SU-DHL-6 (cell line): ENCODE measurements around the gene SLC44A1.

Experiments
- H2AFZ ChIP-seq: fragments of 200-600 bp; sonication (generic); 2 replicates; pipeline ENCODE4 v1.6.1; 2014; ENCODE audit warnings: low read depth, mild to moderate bottlenecking, moderate library complexity, mixed read lengths, antibody characterized with exemption, low read length; ENCODE audit not compliant: severe bottlenecking
- H3F3A ChIP-seq: fragments of 200-600 bp; shearing (Covaris generic); 2 replicates; pipeline ENCODE4 v1.6.0; 2016; ENCODE audit warnings: antibody characterized with exemption, mild to moderate bottlenecking; ENCODE audit not compliant: insufficient read depth
- H3K27ac ChIP-seq: fragments of 200-600 bp; sonication (generic); 2 replicates; pipeline ENCODE4 v1.5.1; 2016; ENCODE audit warnings: low read depth, mild to moderate bottlenecking, low read length, moderate library complexity, mixed read lengths
- H3K27me3 ChIP-seq: fragments of 200-600 bp; sonication (generic), shearing (Covaris generic); 2 replicates; pipeline ENCODE4 v1.6.0; 2014; ENCODE audit warnings: mild to moderate bottlenecking, low read length
- H3K36me3 ChIP-seq: fragments of 200-600 bp; sonication (generic); 2 replicates; pipeline ENCODE4 v1.6.1; 2014; ENCODE audit warnings: mild to moderate bottlenecking, low read length, mixed read lengths
- H3K4me2 ChIP-seq: fragments of 300-600, 200-600 bp; shearing (Covaris generic), sonication (generic); 2 replicates; pipeline ENCODE4 v1.6.0; 2014; ENCODE audit warnings: low read length, low read depth, mild to moderate bottlenecking; ENCODE audit not compliant: poor library complexity, severe bottlenecking
- H3K4me3 ChIP-seq: fragments of 200-600 bp; sonication (generic); 2 replicates; pipeline ENCODE4 v1.5.1; 2014; ENCODE audit warnings: antibody characterized with exemption, low read length, mild to moderate bottlenecking, mixed read lengths; ENCODE audit not compliant: insufficient read depth, poor library complexity, severe bottlenecking
- H3K79me2 ChIP-seq: fragments of 200-600 bp; sonication (generic); 2 replicates; pipeline ENCODE4 v1.6.1; 2014; ENCODE audit warnings: mild to moderate bottlenecking, low read length, moderate library complexity; ENCODE audit not compliant: insufficient read depth
- H3K9ac ChIP-seq: fragments of 200-600 bp; sonication (generic); 2 replicates; pipeline ENCODE4 v1.7.0; 2014; ENCODE audit warnings: mild to moderate bottlenecking, low read length
- H3K9me2 ChIP-seq: fragments of 200-600 bp; sonication (generic); replicated peaks from 2 replicates; pipeline ENCODE4 v1.6.1; 2014; ENCODE audit warnings: low read length; ENCODE audit not compliant: insufficient read depth
- H3K9me3 ChIP-seq: fragments of 200-600 bp; sonication (generic); 2 replicates; pipeline ENCODE4 v1.6.1; 2014; ENCODE audit warnings: low read length, mixed read lengths; ENCODE audit not compliant: insufficient read depth
- H4K20me1 ChIP-seq: fragments of 200-600 bp; sonication (generic); 2 replicates; pipeline ENCODE4 v1.6.1; 2014; ENCODE audit warnings: low read depth, mild to moderate bottlenecking, antibody characterized with exemption, low read length, moderate library complexity, mixed read lengths
- EZH2phosphoT487 ChIP-seq: fragments of 200-600 bp; sonication (generic), shearing (Covaris generic); conservative IDR thresholded peaks from 2 replicates; pipeline ENCODE4 v1.6.1; 2018; ENCODE audit warnings: mild to moderate bottlenecking, antibody characterized with exemption, low read length, moderate library complexity, mixed read lengths
- TF ChIP-seq, protein P1 (sequence below): fragments of 200-600 bp; sonication (generic); IDR thresholded peaks from one replicate; pipeline ENCODE4 v1.5.1; 2017; ENCODE audit warnings: antibody characterized with exemption, mild to moderate bottlenecking, low read length, moderate library complexity; ENCODE audit not compliant: insufficient read depth, poor library complexity, severe bottlenecking

SLC44A1 gene

GRCh38 chr9:105330201-105330600, 85.8 kb downstream of the SLC44A1 start:
- no peaks in the 10 kb centered on the region for H4K20me1 ChIP-seq
- H3K9me2 ChIP-seq, result no peaks in the 10 kb centered on the region
- H3K4me3 ChIP-seq, result no peak overlapping the region
- no peaks in the 10 kb centered on the region for H3K27me3 ChIP-seq
- no peak overlapping the region for H3K27ac ChIP-seq
- H3K4me2 ChIP-seq, result no peak overlapping the region
- H3K36me3 ChIP-seq, result no peaks in the 10 kb centered on the region
- TF ChIP-seq, protein P1, sequence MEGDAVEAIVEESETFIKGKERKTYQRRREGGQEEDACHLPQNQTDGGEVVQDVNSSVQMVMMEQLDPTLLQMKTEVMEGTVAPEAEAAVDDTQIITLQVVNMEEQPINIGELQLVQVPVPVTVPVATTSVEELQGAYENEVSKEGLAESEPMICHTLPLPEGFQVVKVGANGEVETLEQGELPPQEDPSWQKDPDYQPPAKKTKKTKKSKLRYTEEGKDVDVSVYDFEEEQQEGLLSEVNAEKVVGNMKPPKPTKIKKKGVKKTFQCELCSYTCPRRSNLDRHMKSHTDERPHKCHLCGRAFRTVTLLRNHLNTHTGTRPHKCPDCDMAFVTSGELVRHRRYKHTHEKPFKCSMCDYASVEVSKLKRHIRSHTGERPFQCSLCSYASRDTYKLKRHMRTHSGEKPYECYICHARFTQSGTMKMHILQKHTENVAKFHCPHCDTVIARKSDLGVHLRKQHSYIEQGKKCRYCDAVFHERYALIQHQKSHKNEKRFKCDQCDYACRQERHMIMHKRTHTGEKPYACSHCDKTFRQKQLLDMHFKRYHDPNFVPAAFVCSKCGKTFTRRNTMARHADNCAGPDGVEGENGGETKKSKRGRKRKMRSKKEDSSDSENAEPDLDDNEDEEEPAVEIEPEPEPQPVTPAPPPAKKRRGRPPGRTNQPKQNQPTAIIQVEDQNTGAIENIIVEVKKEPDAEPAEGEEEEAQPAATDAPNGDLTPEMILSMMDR, result no peak
- TF ChIP-seq EZH2phosphoT487, result no peak
- H3K9ac ChIP-seq, result no peak overlapping the region
- no peaks in the 10 kb centered on the region for H3K79me2 ChIP-seq
- no peaks in the 10 kb centered on the region for H3F3A ChIP-seq
- H2AFZ ChIP-seq, result no peak overlapping the region
- no peaks in the 10 kb centered on the region for H3K9me3 ChIP-seq

GRCh38 chr9:105330755-105331154, 86.3 kb downstream of the SLC44A1 start:
- no peaks in the 10 kb centered on the region for H3F3A ChIP-seq
- H3K9me3 ChIP-seq, result no peaks in the 10 kb centered on the region
- TF ChIP-seq, protein P1, result no peak
- no peak for TF ChIP-seq EZH2phosphoT487
- no peaks in the 10 kb centered on the region for H3K27me3 ChIP-seq
- no peaks in the 10 kb centered on the region for H4K20me1 ChIP-seq
- no peaks in the 10 kb centered on the region for H3K79me2 ChIP-seq
- H2AFZ ChIP-seq, result no peak overlapping the region
- no peaks in the 10 kb centered on the region for H3K36me3 ChIP-seq
- no peak overlapping the region for H3K4me2 ChIP-seq
- H3K27ac ChIP-seq, result no peak overlapping the region
- no peaks in the 10 kb centered on the region for H3K9me2 ChIP-seq
- H3K9ac ChIP-seq, result no peak overlapping the region
- no peak overlapping the region for H3K4me3 ChIP-seq

DNA sequence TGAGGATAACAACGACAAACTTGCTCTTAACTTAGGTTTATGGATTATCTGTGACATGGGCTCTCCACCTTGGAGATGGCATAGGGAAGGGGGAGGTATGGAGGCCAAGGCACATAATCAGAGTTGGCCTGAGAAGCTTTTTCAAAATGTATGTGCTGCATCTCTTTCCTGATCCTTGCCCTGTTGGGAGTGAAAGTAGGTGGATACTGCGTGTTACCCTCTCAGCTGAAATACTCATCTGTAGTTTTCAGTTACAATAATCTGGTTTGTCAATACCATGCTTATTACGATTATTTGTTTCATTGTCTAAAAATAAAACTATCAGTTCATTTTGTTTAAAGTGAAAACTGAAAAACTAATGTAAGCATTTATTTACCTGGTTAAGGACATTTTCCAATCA, 86.7 kb downstream of the SLC44A1 start:
- Histone ChIP-seq H3K27ac (no peak overlapping the region), H3K4me3 (no peak overlapping the region), H3K9ac (no peak overlapping the region), H2AFZ (no peak overlapping the region), H3K79me2 (no peaks in the 10 kb centered on the region), H3K9me2 (no peaks in the 10 kb centered on the region), H3K9me3 (no peaks in the 10 kb centered on the region), H3K4me2 (no peak overlapping the region), H3K27me3 (no peaks in the 10 kb centered on the region), H4K20me1 (no peaks in the 10 kb centered on the region), H3K36me3 (no peaks in the 10 kb centered on the region), H3F3A (no peaks in the 10 kb centered on the region)
- no peak for TF ChIP-seq EZH2phosphoT487
- TF ChIP-seq, protein P1, result no peak

DNA sequence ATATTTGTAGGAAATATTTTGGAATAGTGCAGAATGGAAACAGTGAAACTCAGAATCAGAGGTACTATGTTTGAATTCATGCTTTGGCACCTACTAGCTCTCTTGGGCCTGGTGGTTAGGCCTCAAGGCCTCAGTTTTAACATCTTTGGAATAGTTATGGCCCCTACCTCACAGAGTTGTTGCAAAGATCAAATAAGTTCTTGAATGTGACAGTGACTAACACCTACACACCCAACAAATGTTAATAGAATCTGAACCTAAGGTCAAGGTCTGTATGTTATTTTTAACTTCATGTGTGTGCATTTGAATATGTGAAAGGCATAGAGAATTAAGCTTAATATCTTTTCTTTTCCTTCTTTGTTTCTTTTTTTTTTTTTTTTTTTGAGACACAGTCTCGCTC, 87.3 kb downstream of the SLC44A1 start:
- Histone ChIP-seq H3K79me2 (no peaks in the 10 kb centered on the region), H3K9me3 (no peaks in the 10 kb centered on the region), H4K20me1 (no peaks in the 10 kb centered on the region), H3K4me2 (no peak overlapping the region), H3K27ac (no peak overlapping the region), H3F3A (no peaks in the 10 kb centered on the region), H3K4me3 (no peak overlapping the region), H3K27me3 (no peaks in the 10 kb centered on the region), H3K9me2 (no peaks in the 10 kb centered on the region), H3K36me3 (no peaks in the 10 kb centered on the region), H2AFZ (no peak overlapping the region), H3K9ac (no peak overlapping the region)
- no peak for TF ChIP-seq EZH2phosphoT487
- TF ChIP-seq, protein P1, result no peak
